ENCODE measurements around the gene METTL18. TPM values are rescaled to one million over a fixed set of nuclear protein-coding genes. Genes with fewer than 3 reads are reported as not detected.

Gene METTL18
- total and polyA plus RNA-seq, 2 of the 13 experiments (the other 11 are each of a cell fraction or from before 2014, with no cell fraction given): 2.7 to 6.7 TPM

- TF ChIP-seq ELF1 (CRISPR knock-in tag; IDR thresholded peaks at IDR 0.05): peak; percentile 94
- peak; percentile 82; the same call in 1 of the 2 replicates for TF ChIP-seq ZNF724P (CRISPR knock-in tag; IDR thresholded peaks at IDR 0.05; ENCODE audit: borderline replicate concordance)
- no peak for TF ChIP-seq ZNF672 (CRISPR knock-in tag; IDR thresholded peaks at IDR 0.05)
- TF ChIP-seq CREM (IDR thresholded peaks at IDR 0.05): peak; percentile 83
- no peak for TF ChIP-seq CREM (CRISPR knock-in tag; IDR thresholded peaks at IDR 0.05)
- TF ChIP-seq MXD3 (CRISPR knock-in tag; IDR thresholded peaks at IDR 0.05): peak; percentile 30; the same call in 1 of the 2 replicates
- TF ChIP-seq FOXK1 (CRISPR knock-in tag; IDR thresholded peaks at IDR 0.05; ENCODE audit: borderline replicate concordance, low read depth): 0 out of 2 replicates have a peak, but pooled peaks have one; percentile 34
- no peak for TF ChIP-seq KAT2B (IDR thresholded peaks at IDR 0.05; ENCODE audit: borderline replicate concordance, low read depth, low read length)
- TF ChIP-seq FOXK2 (IDR thresholded peaks at IDR 0.05): no peak
- TF ChIP-seq, protein P1, sequence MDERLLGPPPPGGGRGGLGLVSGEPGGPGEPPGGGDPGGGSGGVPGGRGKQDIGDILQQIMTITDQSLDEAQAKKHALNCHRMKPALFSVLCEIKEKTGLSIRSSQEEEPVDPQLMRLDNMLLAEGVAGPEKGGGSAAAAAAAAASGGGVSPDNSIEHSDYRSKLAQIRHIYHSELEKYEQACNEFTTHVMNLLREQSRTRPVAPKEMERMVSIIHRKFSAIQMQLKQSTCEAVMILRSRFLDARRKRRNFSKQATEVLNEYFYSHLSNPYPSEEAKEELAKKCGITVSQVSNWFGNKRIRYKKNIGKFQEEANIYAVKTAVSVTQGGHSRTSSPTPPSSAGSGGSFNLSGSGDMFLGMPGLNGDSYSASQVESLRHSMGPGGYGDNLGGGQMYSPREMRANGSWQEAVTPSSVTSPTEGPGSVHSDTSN (CRISPR knock-in tag; IDR thresholded peaks at IDR 0.05): no peak
- TF ChIP-seq IKZF4 (CRISPR knock-in tag; IDR thresholded peaks at IDR 0.05; ENCODE audit: borderline replicate concordance, low read depth, not compliant biosample characterization): no peak
- TF ChIP-seq ZNF230 (CRISPR knock-in tag; IDR thresholded peaks at IDR 0.05): 0 out of 2 replicates have a peak, but pooled peaks have one; percentile 59
- 0 out of 2 replicates have a peak, but pooled peaks have one; percentile 48 for TF ChIP-seq MTA1 (CRISPR knock-in tag; IDR thresholded peaks at IDR 0.05; ENCODE audit: borderline replicate concordance)
- no peak for TF ChIP-seq DNMT3B (CRISPR knock-in tag; conservative IDR thresholded peaks at IDR 0.05)
- no peak for TF ChIP-seq ZMYM3 (CRISPR knock-in tag; IDR thresholded peaks at IDR 0.05)
- no peak for TF ChIP-seq TBX3 (IDR thresholded peaks at IDR 0.05; ENCODE audit: borderline replicate concordance)
- peak; percentile 87; the same call in 1 of the 2 replicates for TF ChIP-seq CC2D1A (CRISPR knock-in tag; IDR thresholded peaks at IDR 0.05)
- no peak for TF ChIP-seq KLF15 (CRISPR knock-in tag; IDR thresholded peaks at IDR 0.05; ENCODE audit: borderline replicate concordance)
- TF ChIP-seq ZBTB10 (CRISPR knock-in tag; IDR thresholded peaks at IDR 0.05; ENCODE audit: borderline replicate concordance): peak; percentile 41; the same call in 1 of the 2 replicates
- TF ChIP-seq ZNF224 (CRISPR knock-in tag; IDR thresholded peaks at IDR 0.05): no peak
- TF ChIP-seq SMARCE1 (IDR thresholded peaks at IDR 0.05; ENCODE audit: borderline replicate concordance): no peak
- TF ChIP-seq FOXM1 (CRISPR knock-in tag; IDR thresholded peaks at IDR 0.05): no peak
- TF ChIP-seq HMGA1 (CRISPR knock-in tag; conservative IDR thresholded peaks at IDR 0.05): no peak
- TF ChIP-seq SRSF9 (IDR thresholded peaks at IDR 0.05; ENCODE audit: borderline replicate concordance, insufficient read depth, low read depth, low read length, poor library complexity, severe bottlenecking): no peak
- peak; percentile 8; the same call in 1 of the 2 replicates for TF ChIP-seq RAD21 (CRISPR knock-in tag; IDR thresholded peaks at IDR 0.05)
- no peak for TF ChIP-seq CREB3 (CRISPR knock-in tag; IDR thresholded peaks at IDR 0.05)
These were observed at the start of gene METTL18 (continued) for GRCh38 chr1:169794530-169795416.
